Activated CD8-positive, alpha-beta memory T cell treated with anti-CD3 and anti-CD28 coated beads, Interleukin-2, amount 10 ng/mL, durations not matched to agents 7 days and 5 days (primary cell): Measurements from ENCODE around the gene BMP7. TPM values are rescaled to one million over a fixed set of nuclear protein-coding genes. Genes with fewer than 3 reads are reported as not detected.

ENCODE experiments used
- ATAC-seq: fragments of 150-1000 bp; cut with Tn5 transposase; one replicate; pipeline ENCODE4 v1.10.0; 2021; ENCODE audit warnings: moderate library complexity
- CTCF ChIA-PET: fragments of 350-600 bp; sonication (Branson Sonifier 250); formaldehyde crosslinking; loops from one replicate; lab custom pipeline; 2021; ENCODE audit warnings: antibody characterized with exemption; lab: Charles Lee
- DNase-seq: peaks from one replicate; pipeline ENCODE4 v3.0.0-alpha.2; 2020
- H3K27ac Mint-ChIP-seq: one replicate; pipeline ENCODE4 v1.8.0; 2021; ENCODE audit warnings: mild to moderate bottlenecking, mixed read lengths
- H3K27me3 Mint-ChIP-seq: one replicate; pipeline ENCODE4 v1.8.0; 2021; ENCODE audit warnings: mixed read lengths
- H3K36me3 Mint-ChIP-seq: one replicate; pipeline ENCODE4 v1.8.0; 2021; ENCODE audit warnings: mild to moderate bottlenecking, mixed read lengths
- H3K4me1 Mint-ChIP-seq: one replicate; pipeline ENCODE4 v1.8.0; 2021; ENCODE audit warnings: mixed read lengths
- H3K4me3 Mint-ChIP-seq: one replicate; pipeline ENCODE4 v1.8.0; 2021; ENCODE audit warnings: mild to moderate bottlenecking, moderate library complexity, mixed read lengths
- H3K9me3 Mint-ChIP-seq: one replicate; pipeline ENCODE4 v1.8.0; 2022; ENCODE audit warnings: low read depth, mixed read lengths
- total RNA-seq, 2 experiments: library from RNA; stranded (reverse); gene quantifications; one replicate each; pipeline ENCODE4 v1.2.3, GENCODE V29; 2021

Gene BMP7
- total RNA-seq, 2 experiments from 2014 or later: not detected

GRCh38 chr20:57180954-57181353 is 85.5 kb downstream of the BMP7 start:
- CTCF ChIA-PET: interaction anchor here (2.3 kb wide), 1 partner anchor 166 kb away, joined by 5 read pairs; no protein-coding TSS in a partner anchor
- H3K9me3 Mint-ChIP-seq: no peaks in the 10 kb centered on the region
- DNase-seq: no peak

GRCh38 chr20:57180387-57180786 is 86.1 kb downstream of the BMP7 start:
- CTCF ChIA-PET: no interaction called here
- Mint-ChIP-seq H3K9me3 (no peaks in the 10 kb centered on the region), H3K27me3 (peaks cover 3% of the 10 kb centered on the region), H3K36me3 (no peaks in the 10 kb centered on the region), H3K4me3 (no peak overlapping the region), H3K4me1 (peaks cover 5% of the 10 kb centered on the region), H3K27ac (no peak overlapping the region)
- DNase-seq: no peak
- ATAC-seq: no peak

More at GRCh38 chr20:57180954-57181353, 85.5 kb downstream of the BMP7 start:
- Mint-ChIP-seq H3K27ac (no peak overlapping the region), H3K4me1 (no peaks in the 10 kb centered on the region), H3K4me3 (no peak overlapping the region), H3K27me3 (peaks cover 3% of the 10 kb centered on the region), H3K36me3 (no peaks in the 10 kb centered on the region)
- ATAC-seq: no peak

- Mint-ChIP-seq H3K9me3 (no peaks in the 10 kb centered on the region), H3K4me1 (peaks cover 7% of the 10 kb centered on the region), H3K27ac (no peak overlapping the region), H3K4me3 (no peak overlapping the region), H3K27me3 (peaks cover 3% of the 10 kb centered on the region), H3K36me3 (no peaks in the 10 kb centered on the region)
- CTCF ChIA-PET: no interaction called here
- no peak for DNase-seq
- no peak for ATAC-seq
Measured at GRCh38 chr20:57179265-57179664, 87.2 kb downstream of the BMP7 start.

GRCh38 chr20:57178582-57179111 is 87.8 kb downstream of the BMP7 start:
- DNase-seq (no peak), ATAC-seq (no peak)
- H3K27me3 Mint-ChIP-seq: peaks cover 3% of the 10 kb centered on the region
- H3K36me3 Mint-ChIP-seq: no peaks in the 10 kb centered on the region
- H3K27ac Mint-ChIP-seq: no peak overlapping the region
- H3K4me3 Mint-ChIP-seq: no peak overlapping the region
- CTCF ChIA-PET: no interaction called here
- H3K9me3 Mint-ChIP-seq: no peaks in the 10 kb centered on the region
- peaks cover 7% of the 10 kb centered on the region for H3K4me1 Mint-ChIP-seq

- ATAC-seq (no peak), DNase-seq (no peak)
- H3K4me3 Mint-ChIP-seq: no peak overlapping the region
- peaks cover 3% of the 10 kb centered on the region for H3K27me3 Mint-ChIP-seq
- H3K9me3 Mint-ChIP-seq: no peaks in the 10 kb centered on the region
- CTCF ChIA-PET: no interaction called here
- H3K4me1 Mint-ChIP-seq: peaks cover 7% of the 10 kb centered on the region
- no peaks in the 10 kb centered on the region for H3K36me3 Mint-ChIP-seq
- no peak overlapping the region for H3K27ac Mint-ChIP-seq
Measured at GRCh38 chr20:57177636-57178280, 88.7 kb downstream of the BMP7 start.

GRCh38 chr20:57176842-57177241 is 89.6 kb downstream of the BMP7 start:
- Mint-ChIP-seq H3K27ac (no peak overlapping the region), H3K4me3 (no peak overlapping the region), H3K4me1 (peaks cover 7% of the 10 kb centered on the region), H3K9me3 (no peaks in the 10 kb centered on the region), H3K27me3 (peaks cover 3% of the 10 kb centered on the region), H3K36me3 (no peaks in the 10 kb centered on the region)
- ATAC-seq (no peak), DNase-seq (no peak)
- CTCF ChIA-PET: interaction anchor here (1.0 kb wide), 1 partner anchor 8 kb away, joined by 3 read pairs; no protein-coding TSS in a partner anchor

GRCh38 chr20:57175397-57176010 is 90.9 kb downstream of the BMP7 start:
- DNase-seq (no peak), ATAC-seq (no peak)
- peaks cover 3% of the 10 kb centered on the region for H3K27me3 Mint-ChIP-seq
- no peak overlapping the region for H3K4me3 Mint-ChIP-seq
- no peaks in the 10 kb centered on the region for H3K36me3 Mint-ChIP-seq
- H3K4me1 Mint-ChIP-seq: peaks cover 7% of the 10 kb centered on the region
- H3K9me3 Mint-ChIP-seq: no peaks in the 10 kb centered on the region
- CTCF ChIA-PET: no interaction called here
- no peak overlapping the region for H3K27ac Mint-ChIP-seq

GRCh38 chr20:57174737-57175136 is 91.7 kb downstream of the BMP7 start:
- Mint-ChIP-seq H3K4me1 (peaks cover 7% of the 10 kb centered on the region), H3K9me3 (no peaks in the 10 kb centered on the region), H3K4me3 (no peak overlapping the region), H3K27me3 (no peaks in the 10 kb centered on the region), H3K27ac (no peak overlapping the region), H3K36me3 (no peaks in the 10 kb centered on the region)
- CTCF ChIA-PET: no interaction called here
- no peak for ATAC-seq
- no peak for DNase-seq

- ATAC-seq: no peak
- no peaks in the 10 kb centered on the region for H3K27me3 Mint-ChIP-seq
- peaks cover 7% of the 10 kb centered on the region for H3K4me1 Mint-ChIP-seq
- H3K4me3 Mint-ChIP-seq: no peak overlapping the region
- DNase-seq: no peak
- no peaks in the 10 kb centered on the region for H3K9me3 Mint-ChIP-seq
- CTCF ChIA-PET: no interaction called here
- no peak overlapping the region for H3K27ac Mint-ChIP-seq
- no peaks in the 10 kb centered on the region for H3K36me3 Mint-ChIP-seq
Measured at GRCh38 chr20:57173986-57174385, 92.5 kb downstream of the BMP7 start.

GRCh38 chr20:57173041-57173440 is 93.4 kb downstream of the BMP7 start:
- Mint-ChIP-seq H3K36me3 (no peaks in the 10 kb centered on the region), H3K27me3 (no peaks in the 10 kb centered on the region), H3K4me3 (no peak overlapping the region), H3K27ac (no peak overlapping the region), H3K4me1 (peaks cover 7% of the 10 kb centered on the region), H3K9me3 (no peaks in the 10 kb centered on the region)
- CTCF ChIA-PET: no interaction called here
- no peak for DNase-seq
- ATAC-seq: no peak

GRCh38 chr20:57170343-57170742 is 96.1 kb downstream of the BMP7 start:
- H3K9me3 Mint-ChIP-seq: no peaks in the 10 kb centered on the region
- no peak overlapping the region for H3K27ac Mint-ChIP-seq
- no peak for ATAC-seq
- no peaks in the 10 kb centered on the region for H3K27me3 Mint-ChIP-seq
- CTCF ChIA-PET: no interaction called here
- no peak for DNase-seq
- peaks cover 2% of the 10 kb centered on the region for H3K4me1 Mint-ChIP-seq
- no peak overlapping the region for H3K4me3 Mint-ChIP-seq
- no peaks in the 10 kb centered on the region for H3K36me3 Mint-ChIP-seq

GRCh38 chr20:57169162-57169561 is 97.3 kb downstream of the BMP7 start:
- no peaks in the 10 kb centered on the region for H3K9me3 Mint-ChIP-seq

GRCh38 chr20:57167971-57168701 is 98.3 kb downstream of the BMP7 start:
- Mint-ChIP-seq H3K9me3 (no peaks in the 10 kb centered on the region), H3K4me3 (no peak overlapping the region), H3K4me1 (no peaks in the 10 kb centered on the region), H3K36me3 (no peaks in the 10 kb centered on the region), H3K27ac (no peak overlapping the region), H3K27me3 (no peaks in the 10 kb centered on the region)
- ATAC-seq (no peak), DNase-seq (no peak)
- CTCF ChIA-PET: interaction anchor here (1.0 kb wide), 1 partner anchor 9 kb away, joined by 3 read pairs; no protein-coding TSS in a partner anchor

More at GRCh38 chr20:57169162-57169561, 97.3 kb downstream of the BMP7 start:
- no peak for ATAC-seq
- DNase-seq: no peak
- H3K4me3 Mint-ChIP-seq: no peak overlapping the region
- CTCF ChIA-PET: interaction anchor here (1.0 kb wide), 1 partner anchor 8 kb away, joined by 3 read pairs; no protein-coding TSS in a partner anchor
- no peaks in the 10 kb centered on the region for H3K36me3 Mint-ChIP-seq
- no peaks in the 10 kb centered on the region for H3K4me1 Mint-ChIP-seq
- H3K27ac Mint-ChIP-seq: no peak overlapping the region
- no peaks in the 10 kb centered on the region for H3K27me3 Mint-ChIP-seq
